NT2/D1 (cell line): ENCODE results near the gene AHNAK2.

Source experiments
- DNase-seq: peaks from one replicate; pipeline ENCODE4 v3.0.0-alpha.2; 2011; ENCODE audit warnings: low read depth, low spot score
- H3K27me3 ChIP-seq: 2 replicates; pipeline ENCODE4 v1.6.0; 2011; ENCODE audit warnings: mild to moderate bottlenecking; ENCODE audit not compliant: insufficient read length, insufficient read depth
- H3K36me3 ChIP-seq: 2 replicates; pipeline ENCODE4 v1.6.1; 2011; ENCODE audit warnings: mild to moderate bottlenecking, low read length, mixed read lengths; ENCODE audit not compliant: insufficient read depth, insufficient read length
- H3K4me1 ChIP-seq: 2 replicates; pipeline ENCODE4 v1.5.1; 2011; ENCODE audit not compliant: insufficient read depth, insufficient read length
- H3K4me3 ChIP-seq: 2 replicates; pipeline ENCODE4 v1.5.1; 2011; ENCODE audit warnings: low read depth; ENCODE audit not compliant: insufficient read length
- H3K9ac ChIP-seq: 2 replicates; pipeline ENCODE4 v1.6.0; 2011; ENCODE audit warnings: low read depth; ENCODE audit not compliant: insufficient read length
- H3K9me3 ChIP-seq: 2 replicates; pipeline ENCODE4 v1.5.1; 2011; ENCODE audit warnings: mild to moderate bottlenecking, low read length; ENCODE audit not compliant: insufficient read depth
- SUZ12 ChIP-seq: IDR thresholded peaks from 2 replicates; pipeline ENCODE4 v1.6.1; 2011; ENCODE audit not compliant: insufficient read length, insufficient read depth; ENCODE audit errors: extremely low read depth
- YY1 ChIP-seq: IDR thresholded peaks from 2 replicates; pipeline ENCODE4 v1.6.1; 2011; ENCODE audit not compliant: insufficient read length, insufficient read depth
- ZNF274 ChIP-seq: IDR thresholded peaks from 2 replicates; pipeline ENCODE4 v1.6.1; 2011; ENCODE audit warnings: mild to moderate bottlenecking, low read depth, low read length

Gene AHNAK2

GRCh38 chr14:104992501-104992900, 14.3 kb upstream of the AHNAK2 start:
- Histone ChIP-seq H3K27me3 (no peaks in the 10 kb centered on the region), H3K4me3 (no peak overlapping the region), H3K36me3 (peaks cover 66% of the 10 kb centered on the region), H3K9me3 (no peaks in the 10 kb centered on the region), H3K4me1 (no peaks in the 10 kb centered on the region), H3K9ac (no peak overlapping the region)
- TF ChIP-seq ZNF274: no peak
- no peak for DNase-seq

GRCh38 chr14:104991896-104992230, 13.7 kb upstream of the AHNAK2 start:
- H3K4me1 ChIP-seq: no peaks in the 10 kb centered on the region
- no peak overlapping the region for H3K4me3 ChIP-seq
- no peak overlapping the region for H3K9ac ChIP-seq
- peaks cover 66% of the 10 kb centered on the region for H3K36me3 ChIP-seq
- no peak for DNase-seq
- H3K27me3 ChIP-seq: no peaks in the 10 kb centered on the region
- TF ChIP-seq ZNF274 (no peak), YY1 (no peak), SUZ12 (no peak)
- no peaks in the 10 kb centered on the region for H3K9me3 ChIP-seq

- Histone ChIP-seq H3K9ac (no peak overlapping the region), H3K4me3 (no peak overlapping the region), H3K36me3 (peaks cover 51% of the 10 kb centered on the region), H3K9me3 (no peaks in the 10 kb centered on the region), H3K4me1 (peaks cover 1% of the 10 kb centered on the region), H3K27me3 (no peaks in the 10 kb centered on the region)
- DNase-seq: no peak
- TF ChIP-seq SUZ12 (no peak), YY1 (no peak), ZNF274 (no peak)
Measured at GRCh38 chr14:104989951-104990303, 11.8 kb upstream of the AHNAK2 start.

GRCh38 chr14:104989236-104989950, 11.2 kb upstream of the AHNAK2 start:
- Histone ChIP-seq H3K9me3 (no peaks in the 10 kb centered on the region), H3K36me3 (peaks cover 49% of the 10 kb centered on the region), H3K27me3 (no peaks in the 10 kb centered on the region), H3K4me1 (peaks cover 7% of the 10 kb centered on the region), H3K9ac (no peak overlapping the region), H3K4me3 (no peak overlapping the region)
- TF ChIP-seq ZNF274 (no peak), YY1 (no peak), SUZ12 (no peak)
- DNase-seq: no peak

GRCh38 chr14:104986487-104987164, 8.5 kb upstream of the AHNAK2 start:
- Histone ChIP-seq H3K4me3 (peak overlapping the region; percentile 71), H3K9me3 (no peaks in the 10 kb centered on the region), H3K36me3 (peaks cover 22% of the 10 kb centered on the region), H3K27me3 (no peaks in the 10 kb centered on the region), H3K9ac (peak overlapping the region; percentile 83), H3K4me1 (peaks cover 9% of the 10 kb centered on the region)
- no peak for DNase-seq
- TF ChIP-seq YY1: no peak
- no peak for TF ChIP-seq ZNF274
- no peak for TF ChIP-seq SUZ12

- peaks cover 9% of the 10 kb centered on the region for H3K4me1 ChIP-seq
- TF ChIP-seq YY1 (no peak), SUZ12 (no peak), ZNF274 (no peak)
Measured at GRCh38 chr14:104985675-104986486, 7.7 kb upstream of the AHNAK2 start, which contains the start of gene CLBA1. Gene CLBA1, plus strand, starts transcription at chr14:104985788. Its CDS starts 644 bp downstream, at chr14:104986432.

More at GRCh38 chr14:104985675-104986486, 7.7 kb upstream of the AHNAK2 start, which contains the start of gene CLBA1:
- Histone ChIP-seq H3K36me3 (peaks cover 18% of the 10 kb centered on the region), H3K9me3 (no peaks in the 10 kb centered on the region), H3K27me3 (no peaks in the 10 kb centered on the region), H3K4me3 (peak within 1 kb of the TSS; percentile 71), H3K9ac (peak within 1 kb of the TSS; percentile 83)
- DNase-seq: peak; percentile 67
